Measurements from ENCODE around the gene TEPSIN. TPM values are rescaled to one million over a fixed set of nuclear protein-coding genes. Genes with fewer than 3 reads are reported as not detected.

TEPSIN gene
- total and polyA plus RNA-seq, 2 of the 8 experiments (the other 6 are each of a cell fraction or from before 2014, with no cell fraction given), result 22.9 to 28.0 TPM

DNA sequence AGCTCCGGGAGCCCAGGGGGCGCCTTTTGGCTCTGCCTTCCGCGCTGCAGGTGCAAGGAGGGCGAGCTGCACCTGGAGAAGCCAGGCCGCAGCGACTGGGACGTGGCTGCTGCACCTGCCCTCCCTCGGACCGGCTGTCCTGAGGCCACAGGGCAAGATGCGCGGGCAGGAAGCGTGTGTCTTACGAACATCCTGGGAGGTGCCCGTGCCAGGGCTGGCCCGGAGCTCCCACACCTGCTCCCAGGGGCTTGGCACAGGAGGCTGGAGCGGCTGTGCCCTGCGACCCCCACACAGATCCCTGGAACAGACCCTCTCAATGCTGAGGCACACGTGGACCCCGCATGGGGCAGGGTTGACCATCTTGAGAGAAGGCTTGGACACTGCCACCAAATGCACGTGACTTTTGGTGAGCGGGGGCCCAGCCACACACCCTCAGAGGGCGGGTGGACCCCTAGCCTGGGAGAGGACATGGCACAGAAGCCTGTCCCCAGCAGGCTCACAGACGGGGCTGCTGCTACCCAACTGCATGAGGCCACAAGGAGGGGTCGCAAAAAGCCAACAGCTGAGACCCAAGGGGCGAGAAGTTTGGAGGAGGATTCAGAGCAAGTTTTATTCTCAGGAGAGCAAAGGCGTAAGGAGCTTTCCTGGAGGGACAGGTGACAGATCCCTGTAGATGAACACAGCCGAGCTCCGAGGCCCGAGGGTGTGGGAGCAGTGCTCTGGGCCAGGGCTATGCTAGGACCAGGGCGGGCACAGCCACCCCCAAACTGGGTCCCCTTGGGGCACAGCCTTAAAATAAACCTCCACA, 11.6 kb upstream of the TEPSIN start:
- Histone ChIP-seq H3K79me1 (ENCODE audit: low read depth, low read length) (no peaks in the 10 kb centered on the region), H2BK15ac (ENCODE audit: low read length) (no peak overlapping the region), H2AK5ac (ENCODE audit: low read depth, low read length) (no peak overlapping the region), H3K36me3 (ENCODE audit: control insufficient read depth in 2 of 4, insufficient read depth in 4 of 4, low read length in 3 of 4) (no peaks in the 10 kb centered on the region; a peak in 1 of 8 replicates), H4K8ac (ENCODE audit: extremely low read depth, insufficient read depth, low read length) (no peak overlapping the region; the same call in none of the 2 replicates), H2BK12ac (ENCODE audit: low read depth, low read length) (no peak overlapping the region), H3K9ac (replicated peaks in 1 of 4; ENCODE audit: extremely low read depth in 1 of 4, low read depth in 3 of 4, low read length in 3 of 4) (no peak overlapping the region), H3K56ac (replicated peaks; ENCODE audit: insufficient read length, low read depth, low read length) (no peak overlapping the region), H3K27me3 (replicated peaks in 1 of 4; ENCODE audit: control insufficient read depth in 3 of 4, extremely low read depth in 1 of 4, insufficient read depth in 3 of 4, low read length in 3 of 4) (no peaks in the 10 kb centered on the region), H3K79me2 (ENCODE audit: control insufficient read depth in 1 of 2, insufficient read depth in 2 of 2, low read length in 2 of 2) (no peaks in the 10 kb centered on the region), H3K9me3 (ENCODE audit: insufficient read depth in 2 of 2, low read depth in 1 of 2, low read length in 1 of 2) (no peaks in the 10 kb centered on the region), H2BK20ac (ENCODE audit: low read length) (no peak overlapping the region), H3K14ac (ENCODE audit: insufficient read length) (no peak overlapping the region), H4K20me1 (replicated peaks in 1 of 2; ENCODE audit: control insufficient read depth in 1 of 2, insufficient read depth in 2 of 2, low read length in 2 of 2) (peaks cover 0 to 11% of the 10 kb centered on the region in 2 experiments), H2AFZ (ENCODE audit: low read length) (no peak overlapping the region), H2BK5ac (ENCODE audit: low read depth, low read length) (no peak overlapping the region), H3K4me1 (replicated peaks in 1 of 4; ENCODE audit: control insufficient read depth in 3 of 4, insufficient read depth in 4 of 4, low read length in 3 of 4) (peaks cover 0 to 8% (median 2%) of the 10 kb centered on the region in 4 experiments; a peak in 3 of 7 replicates), H4K91ac (replicated peaks; ENCODE audit: insufficient read length, low read length) (no peak overlapping the region), H3K4ac (replicated peaks; ENCODE audit: insufficient read length, low read depth, low read length) (no peak overlapping the region), H3K18ac (ENCODE audit: extremely low read depth, low read length) (no peak overlapping the region), H3K23me2 (ENCODE audit: low read depth, low read length) (peaks cover 6% of the 10 kb centered on the region; the same call in 1 of the 2 replicates), H3K27ac (ENCODE audit: low read depth, low read length) (no peak overlapping the region), H2BK120ac (replicated peaks; ENCODE audit: low read depth, low read length) (no peak overlapping the region), H3K23ac (ENCODE audit: insufficient read length) (no peak overlapping the region), H3K4me3 (ENCODE audit: extremely low read depth in 1 of 4, insufficient read depth in 2 of 4, low read depth in 3 of 4, low read length in 4 of 4) (no peak overlapping the region), H3K4me2 (ENCODE audit: insufficient read depth in 1 of 2, low read depth in 2 of 2, low read length in 2 of 2) (no peak overlapping the region), H4K5ac (ENCODE audit: insufficient read length, low read depth, low read length) (no peak overlapping the region)
- no peak for FAIRE-seq
- ChIA-PET POLR2A (ENCODE audit: partially characterized antibody) (interaction anchor here (0.6 to 1.7 kb wide), 8 partner anchors 8 to 273 kb away, joined by 3 to 6 read pairs (median 3); partner anchors contain the start of gene ACTG1), CTCF (ENCODE audit: partially characterized antibody) (interaction anchor here (0.6 to 1.5 kb wide), 9 partner anchors 8 to 268 kb away, joined by 3 to 4 read pairs (median 3); no protein-coding TSS in a partner anchor)
- WGBS, 2 experiments (ENCODE audit: extremely low coverage in 1 of 2, insufficient coverage in 1 of 2, insufficient read length in 1 of 2, insufficient replicate concordance in 2 of 2, low coverage in 1 of 2, low lambda C conversion rate in 2 of 2, missing lambda C conversion rate in 1 of 2), result 93% methylated on average over 28 of the region's 31 CpGs; no CpG with 5 or more reads in 1 of the 2 experiments
- TF ChIP-seq HDAC2 (IDR thresholded peaks at IDR 0.05; ENCODE audit: borderline replicate concordance in 1 of 2, low read depth in 2 of 2, low read length in 2 of 2) (no peak), CHD1 (IDR thresholded peaks at IDR 0.05; ENCODE audit: low read depth, low read length) (no peak), GTF2F1 (IDR thresholded peaks at IDR 0.05; ENCODE audit: borderline replicate concordance, low read depth, low read length) (no peak), KDM4A (IDR thresholded peaks at IDR 0.05; ENCODE audit: low read depth, low read length, severe bottlenecking) (no peak)
- DNase-seq (ENCODE audit: low read depth in 1 of 2, low spot score in 2 of 2), result no peak

Data from H1 (cell line).